WTC11 (cell line): ENCODE data around the gene STRA6. TPM values are rescaled to one million over a fixed set of nuclear protein-coding genes. Genes with fewer than 3 reads are reported as not detected.
A peak's percentile ranks its signal among the peaks of the same experiment; 100 is the strongest.

Source experiments
- ATAC-seq: fragments of 200-7000 bp; cut with Tn5 transposase; 2 replicates; pipeline ENCODE4 v1.10.0; 2021; ENCODE audit warnings: mild to moderate bottlenecking, moderate library complexity
- CTCF ChIA-PET: fragments of 300-600 bp; sonication (Branson Sonifier 250); formaldehyde crosslinking; loops from one replicate; lab custom pipeline; 2021; ENCODE audit warnings: antibody characterized with exemption; lab: Charles Lee
- POLR2A ChIA-PET: fragments of 350-600 bp; sonication (Branson Sonifier 250); formaldehyde crosslinking; loops from one replicate; lab custom pipeline; 2021; ENCODE audit warnings: antibody characterized with exemption; lab: Charles Lee
- DNase-seq: peaks from one replicate; pipeline ENCODE4 v3.0.0; 2021; ENCODE audit warnings: low spot score
- H3K27ac Mint-ChIP-seq: 2 replicates; pipeline ENCODE4 v1.8.0; 2021; ENCODE audit warnings: mixed read lengths
- H3K27me3 Mint-ChIP-seq: 2 replicates; pipeline ENCODE4 v1.8.0; 2021; ENCODE audit warnings: low read depth, mild to moderate bottlenecking, moderate library complexity, mixed read lengths
- H3K36me3 Mint-ChIP-seq: 2 replicates; pipeline ENCODE4 v1.8.0; 2021; ENCODE audit warnings: mixed read lengths
- H3K4me1 Mint-ChIP-seq: 2 replicates; pipeline ENCODE4 v1.8.0; 2022; ENCODE audit warnings: mixed read lengths
- H3K4me3 Mint-ChIP-seq: 2 replicates; pipeline ENCODE4 v1.8.0; 2021; ENCODE audit warnings: mild to moderate bottlenecking, moderate library complexity, mixed read lengths
- H3K9me3 Mint-ChIP-seq: 2 replicates; pipeline ENCODE4 v1.8.0; 2021; ENCODE audit warnings: mixed read lengths
- ATF3 ChIP-seq: sonication (generic); formaldehyde crosslinking; conservative IDR thresholded peaks from 2 replicates; pipeline ENCODE4 v1.8.1; 2022; ENCODE audit warnings: mild to moderate bottlenecking, missing genetic modification reagents
- CREM ChIP-seq: sonication (generic); formaldehyde crosslinking; IDR thresholded peaks from 2 replicates; pipeline ENCODE4 v1.8.1; 2022; ENCODE audit warnings: mild to moderate bottlenecking, missing genetic modification reagents, moderate library complexity
- EMX1 ChIP-seq: fragments of 250-450 bp; sonication (Bioruptor Pico); IDR thresholded peaks from 2 replicates; pipeline ENCODE4 v1.8.0; 2021; ENCODE audit warnings: mild to moderate bottlenecking
- FOXP1 ChIP-seq: sonication (generic); formaldehyde crosslinking; IDR thresholded peaks from 2 replicates; pipeline ENCODE4 v1.8.0; 2022; ENCODE audit warnings: missing genetic modification reagents, mild to moderate bottlenecking, moderate library complexity, borderline replicate concordance
- GTF2I ChIP-seq: fragments of 250-450 bp; sonication (Bioruptor Pico); conservative IDR thresholded peaks from 2 replicates; pipeline ENCODE4 v1.4.0; 2021; ENCODE audit warnings: mild to moderate bottlenecking
- IRF1 ChIP-seq: sonication (generic); formaldehyde crosslinking; IDR thresholded peaks from 2 replicates; pipeline ENCODE4 v1.8.0; 2023; ENCODE audit warnings: missing genetic modification reagents
- KAT7 ChIP-seq: sonication (generic); formaldehyde crosslinking; IDR thresholded peaks from 2 replicates; pipeline ENCODE4 v1.8.1; 2023; ENCODE audit warnings: missing genetic modification reagents, mild to moderate bottlenecking, borderline replicate concordance
- NFYB ChIP-seq: sonication (generic); formaldehyde crosslinking; conservative IDR thresholded peaks from 2 replicates; pipeline ENCODE4 v1.8.0; 2022; ENCODE audit warnings: low read depth, missing genetic modification reagents
- NR3C1 ChIP-seq: sonication (generic); formaldehyde crosslinking; conservative IDR thresholded peaks from 2 replicates; pipeline ENCODE4 v1.8.1; 2023; ENCODE audit warnings: low read depth, mild to moderate bottlenecking, missing genetic modification reagents
- PRDM15 ChIP-seq: sonication (generic); formaldehyde crosslinking; IDR thresholded peaks from 2 replicates; pipeline ENCODE4 v1.8.0; 2022; ENCODE audit warnings: missing genetic modification reagents
- RELA ChIP-seq: sonication (generic); formaldehyde crosslinking; IDR thresholded peaks from 2 replicates; pipeline ENCODE4 v1.8.1; 2022; ENCODE audit warnings: missing genetic modification reagents, mild to moderate bottlenecking, borderline replicate concordance
- RORB ChIP-seq: fragments of 250-450 bp; sonication (Bioruptor Pico); IDR thresholded peaks from 2 replicates; pipeline ENCODE4 v1.9.0; 2021; ENCODE audit warnings: mild to moderate bottlenecking
- TEAD4 ChIP-seq: sonication (generic); formaldehyde crosslinking; IDR thresholded peaks from 2 replicates; pipeline ENCODE4 v1.8.0; 2022; ENCODE audit warnings: mild to moderate bottlenecking, missing genetic modification reagents
- ZNF121 ChIP-seq: sonication (generic); formaldehyde crosslinking; IDR thresholded peaks from 2 replicates; pipeline ENCODE4 v1.8.0; 2023; ENCODE audit warnings: missing genetic modification reagents
- ZNF232 ChIP-seq: sonication (generic); formaldehyde crosslinking; IDR thresholded peaks from 2 replicates; pipeline ENCODE4 v1.8.0; 2022; ENCODE audit warnings: mild to moderate bottlenecking, missing genetic modification reagents
- ZNF396 ChIP-seq: fragments of 250-450 bp; sonication (Bioruptor Pico); IDR thresholded peaks from 2 replicates; pipeline ENCODE4 v1.8.0; 2021; ENCODE audit warnings: mild to moderate bottlenecking, moderate library complexity, borderline replicate concordance
- ZNF416 ChIP-seq: fragments of 250-450 bp; sonication (Bioruptor Pico); IDR thresholded peaks from 2 replicates; pipeline ENCODE4 v1.9.0; 2021; ENCODE audit warnings: mild to moderate bottlenecking, inconsistent platforms
- ZNF425 ChIP-seq: fragments of 250-450 bp; sonication (Bioruptor Pico); conservative IDR thresholded peaks from 2 replicates; pipeline ENCODE4 v1.9.0; 2021; ENCODE audit warnings: mild to moderate bottlenecking
- ZNF512 ChIP-seq: sonication (generic); formaldehyde crosslinking; IDR thresholded peaks from 2 replicates; pipeline ENCODE4 v1.8.1; 2022; ENCODE audit warnings: missing genetic modification reagents, borderline replicate concordance
- total RNA-seq: library from RNA; stranded (reverse); gene quantifications from 3 replicates; pipeline ENCODE4 v1.2.3, GENCODE V29; 2021

The STRA6 gene
- total RNA-seq, 1 experiment from 2014 or later = 23.2 TPM

- ATAC-seq = peak; percentile 7
These were observed 19.0 kb upstream of the STRA6 start for GRCh38 chr15:74221399-74222239.

GRCh38 chr15:74220475-74221248, 18.1 kb upstream of the STRA6 start:
- ChIA-PET POLR2A (interaction anchor here (1.2 kb wide), 1 partner anchor 83 kb away, joined by 4 read pairs; no protein-coding TSS in a partner anchor), CTCF (interaction anchor here (0.9 to 5.5 kb wide), 14 partner anchors 12 to 410 kb away, joined by 3 to 53 read pairs (median 8); partner anchors contain the start of genes ISLR2 and STRA6)
- peaks cover 61% of the 10 kb centered on the region for H3K4me1 Mint-ChIP-seq
- ATAC-seq (peak; percentile 4; the same call in 1 of the 2 replicates), DNase-seq (no peak)
- no peaks in the 10 kb centered on the region for H3K36me3 Mint-ChIP-seq
- H3K27me3 Mint-ChIP-seq = peaks cover 89% of the 10 kb centered on the region
- TF ChIP-seq ZNF121 (CRISPR knock-in tag) (no peak), ATF3 (CRISPR knock-in tag) (no peak), ZNF512 (CRISPR knock-in tag) (no peak), TEAD4 (CRISPR knock-in tag) (no peak), RORB (no peak), FOXP1 (CRISPR knock-in tag) (no peak), GTF2I (CRISPR knock-in tag) (no peak), ZNF416 (CRISPR knock-in tag) (no peak), EMX1 (CRISPR knock-in tag) (no peak), ZNF425 (CRISPR knock-in tag) (no peak)
- H3K9me3 Mint-ChIP-seq = no peaks in the 10 kb centered on the region
- H3K4me3 Mint-ChIP-seq = no peak overlapping the region
- no peak overlapping the region for H3K27ac Mint-ChIP-seq

More at GRCh38 chr15:74221399-74222239, 19.0 kb upstream of the STRA6 start:
- Mint-ChIP-seq H3K36me3 (no peaks in the 10 kb centered on the region), H3K4me1 (peaks cover 54% of the 10 kb centered on the region), H3K27ac (no peak overlapping the region), H3K4me3 (no peak overlapping the region; the same call in 1 of the 2 replicates), H3K9me3 (no peaks in the 10 kb centered on the region), H3K27me3 (peaks cover 89% of the 10 kb centered on the region)
- DNase-seq = no peak
- no peak for TF ChIP-seq CREM (CRISPR knock-in tag)
- TF ChIP-seq NFYB = no peak
- CTCF ChIA-PET = interaction anchor here (1.1 to 5.5 kb wide), 15 partner anchors 13 to 249 kb away, joined by 3 to 53 read pairs (median 7); partner anchors contain the start of genes ISLR2 and STRA6
- POLR2A ChIA-PET = interaction anchor here (0.5 kb wide), 1 partner anchor 34 kb away, joined by 5 read pairs; no protein-coding TSS in a partner anchor

GRCh38 chr15:74217907-74218885, 15.6 kb upstream of the STRA6 start:
- ChIA-PET POLR2A (no interaction called here), CTCF (no interaction called here)
- ATAC-seq (no peak), DNase-seq (no peak)
- Mint-ChIP-seq H3K9me3 (no peaks in the 10 kb centered on the region), H3K27ac (no peak overlapping the region), H3K27me3 (peaks cover 75% of the 10 kb centered on the region), H3K4me1 (peaks cover 69% of the 10 kb centered on the region), H3K4me3 (no peak overlapping the region), H3K36me3 (no peaks in the 10 kb centered on the region)
- no peak for TF ChIP-seq ZNF232 (CRISPR knock-in tag)
- no peak for TF ChIP-seq NR3C1
- TF ChIP-seq GTF2I (CRISPR knock-in tag) = no peak
- no peak for TF ChIP-seq PRDM15 (CRISPR knock-in tag)
- TF ChIP-seq RELA = no peak
- TF ChIP-seq ZNF396 = no peak
- no peak for TF ChIP-seq KAT7 (CRISPR knock-in tag)
- TF ChIP-seq IRF1 (CRISPR knock-in tag) = no peak
